OCI-LY3 (cell line): Measurements from ENCODE around the gene MED13.

Source experiments
- H2AFZ ChIP-seq: fragments of 200-600, 300-600 bp; shearing (Covaris generic); 2 replicates; pipeline ENCODE4 v1.6.0; 2014; ENCODE audit warnings: antibody characterized with exemption, low read depth, low read length
- H3K27ac ChIP-seq: fragments of 200-600, 300-600 bp; sonication (generic); 2 replicates; pipeline ENCODE4 v1.5.1; 2014; ENCODE audit warnings: mild to moderate bottlenecking, low read length, moderate library complexity, mixed read lengths
- H3K27me3 ChIP-seq: fragments of 200-600, 300-600 bp; sonication (generic); 2 replicates; pipeline ENCODE4 v1.6.1; 2014; ENCODE audit warnings: low read depth, low read length, mixed read lengths
- H3K36me3 ChIP-seq: fragments of 200-600, 300-600 bp; sonication (generic); replicated peaks from 2 replicates; pipeline ENCODE3; 2014; ENCODE audit warnings: low read depth, low read length, mixed read lengths
- H3K4me1 ChIP-seq: fragments of 300-600, 200-600 bp; sonication (generic); 2 replicates; pipeline ENCODE4 v1.6.1; 2014; ENCODE audit warnings: low read length, mixed read lengths
- H3K4me2 ChIP-seq: fragments of 200-600, 300-600 bp; sonication (generic); 2 replicates; pipeline ENCODE4 v1.6.1; 2014; ENCODE audit warnings: low read length, mixed read lengths
- H3K4me3 ChIP-seq: fragments of 300-600, 200-600 bp; sonication (generic); 2 replicates; pipeline ENCODE4 v1.5.1; 2014; ENCODE audit warnings: antibody characterized with exemption, mild to moderate bottlenecking, low read length, moderate library complexity
- H3K79me2 ChIP-seq: fragments of 300-600, 200-600 bp; shearing (Covaris generic); 2 replicates; pipeline ENCODE4 v1.6.1; 2014; ENCODE audit warnings: mild to moderate bottlenecking, low read length, mixed read lengths
- H3K9ac ChIP-seq: fragments of 300-600, 200-600 bp; shearing (Covaris generic); 2 replicates; pipeline ENCODE4 v1.6.0; 2014; ENCODE audit warnings: mild to moderate bottlenecking, low read length, moderate library complexity
- H3K9me3 ChIP-seq: fragments of 200-600, 300-600 bp; shearing (Covaris generic); 2 replicates; pipeline ENCODE4 v1.6.1; 2014; ENCODE audit warnings: low read length, mixed read lengths; ENCODE audit not compliant: insufficient read depth
- H4K20me1 ChIP-seq: fragments of 200-600, 300-600 bp; sonication (generic); 2 replicates; pipeline ENCODE4 v1.6.1; 2016; ENCODE audit warnings: low read length, mixed read lengths; ENCODE audit not compliant: insufficient read depth
- CTCF ChIP-seq: fragments of 200-600, 300-600 bp; sonication (generic); IDR thresholded peaks from 2 replicates; pipeline ENCODE4 v1.5.1; 2014; ENCODE audit warnings: antibody characterized with exemption, low read length, low read depth
- EZH2phosphoT487 ChIP-seq: fragments of 200-600 bp; shearing (Covaris generic); IDR thresholded peaks from 2 replicates; pipeline ENCODE4 v1.6.1; 2018; ENCODE audit warnings: antibody characterized with exemption, mixed run types, low read depth

Gene MED13

DNA sequence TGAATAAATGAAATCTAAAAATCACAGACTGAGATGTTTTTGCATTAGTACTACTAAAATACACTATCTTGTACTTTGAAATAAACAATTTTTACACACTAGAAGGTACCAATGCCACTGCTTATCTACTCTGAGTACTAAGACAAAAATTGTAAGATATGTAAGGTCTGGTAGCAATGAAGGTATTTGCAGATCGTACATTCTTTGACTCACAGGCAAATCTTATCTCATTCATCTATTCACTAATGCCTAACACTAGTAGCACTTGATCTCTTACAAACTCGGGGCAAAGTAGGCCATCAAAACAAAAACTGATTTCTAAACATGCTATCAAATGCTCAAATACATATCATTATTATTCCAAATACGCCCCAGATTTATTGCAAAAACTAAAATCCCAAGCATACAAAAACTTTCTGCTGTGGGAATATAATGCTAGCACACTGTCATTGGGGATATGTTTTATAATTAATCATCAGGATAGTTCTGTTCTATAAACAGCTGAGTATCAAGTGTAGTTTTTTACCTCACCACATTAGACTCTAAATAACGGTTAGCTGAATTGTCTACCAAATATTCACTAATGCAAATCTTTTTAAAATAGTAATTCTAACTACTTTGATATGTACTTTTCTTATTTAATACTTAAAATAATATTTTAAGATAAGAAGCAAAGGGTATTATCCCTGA, 68.0 kb downstream of the MED13 start:
- Histone ChIP-seq H4K20me1 (peaks cover 13% of the 10 kb centered on the region), H3K4me1 (no peaks in the 10 kb centered on the region), H3K9ac (no peak overlapping the region), H2AFZ (no peak overlapping the region), H3K27me3 (no peaks in the 10 kb centered on the region), H3K36me3 (peaks cover 15% of the 10 kb centered on the region), H3K4me2 (no peak overlapping the region), H3K9me3 (no peaks in the 10 kb centered on the region), H3K27ac (no peak overlapping the region), H3K79me2 (peaks cover 40% of the 10 kb centered on the region), H3K4me3 (no peak overlapping the region)
- no peak for TF ChIP-seq EZH2phosphoT487
- no peak for TF ChIP-seq CTCF

DNA sequence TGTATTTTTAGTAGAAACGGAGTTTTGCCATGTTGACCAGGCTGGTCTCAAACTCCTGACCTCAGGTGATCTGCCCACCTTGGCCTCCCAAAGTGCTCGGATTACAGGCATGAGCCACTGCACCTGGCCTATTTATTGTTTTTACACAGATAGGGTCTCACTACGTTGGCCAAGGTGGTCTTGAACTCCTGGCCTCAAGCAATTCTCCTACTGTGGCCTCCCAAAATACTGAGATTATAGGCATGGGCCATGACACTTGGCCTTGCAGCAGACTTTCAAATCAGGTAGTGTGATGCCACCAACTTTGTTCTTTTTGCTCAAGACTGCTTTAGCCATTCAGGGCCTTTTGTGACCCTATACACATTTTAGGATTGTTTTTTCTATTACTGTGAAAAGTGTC, 75.6 kb downstream of the MED13 start:
- Histone ChIP-seq H3K36me3 (peaks cover 29% of the 10 kb centered on the region), H4K20me1 (no peaks in the 10 kb centered on the region), H3K9ac (no peak overlapping the region), H2AFZ (no peak overlapping the region), H3K4me1 (no peaks in the 10 kb centered on the region), H3K4me3 (no peak overlapping the region), H3K27ac (no peak overlapping the region), H3K79me2 (0 out of 2 replicates have a peak, but pooled peaks cover 4% of the 10 kb centered on the region), H3K9me3 (no peaks in the 10 kb centered on the region), H3K27me3 (no peaks in the 10 kb centered on the region), H3K4me2 (no peak overlapping the region)
- TF ChIP-seq CTCF (no peak), EZH2phosphoT487 (no peak)

- TF ChIP-seq CTCF = no peak
- no peak for TF ChIP-seq EZH2phosphoT487
- Histone ChIP-seq H3K4me1 (no peaks in the 10 kb centered on the region), H3K27me3 (no peaks in the 10 kb centered on the region), H3K9me3 (no peaks in the 10 kb centered on the region), H3K36me3 (peaks cover 44% of the 10 kb centered on the region), H4K20me1 (no peaks in the 10 kb centered on the region), H3K4me3 (no peak overlapping the region), H2AFZ (no peak overlapping the region), H3K4me2 (no peak overlapping the region), H3K79me2 (peaks cover 8% of the 10 kb centered on the region; the same call in 1 of the 2 replicates), H3K9ac (no peak overlapping the region), H3K27ac (no peak overlapping the region)
Measured at GRCh38 chr17:61986898-61987297, 78.2 kb downstream of the MED13 start.

GRCh38 chr17:61984821-61985220, 80.3 kb downstream of the MED13 start:
- Histone ChIP-seq H3K79me2 (peaks cover 24% of the 10 kb centered on the region), H3K36me3 (peaks cover 52% of the 10 kb centered on the region), H3K27me3 (no peaks in the 10 kb centered on the region), H3K4me2 (no peak overlapping the region), H3K9ac (no peak overlapping the region), H2AFZ (no peak overlapping the region), H3K27ac (no peak overlapping the region), H3K4me3 (no peak overlapping the region), H4K20me1 (no peaks in the 10 kb centered on the region), H3K4me1 (no peaks in the 10 kb centered on the region), H3K9me3 (no peaks in the 10 kb centered on the region)
- no peak for TF ChIP-seq CTCF
- no peak for TF ChIP-seq EZH2phosphoT487
